HepG2 (cell line): ENCODE results near the gene MCM8. TPM values are rescaled to one million over a fixed set of nuclear protein-coding genes. Genes with fewer than 3 reads are reported as not detected.

ENCODE experiments used
- BCLAF1 ChIP-seq: fragments of 450-650 bp; IDR thresholded peaks from 2 replicates; pipeline ENCODE4 v1.6.1; 2017; ENCODE audit warnings: mild to moderate bottlenecking
- NR0B2 ChIP-seq: sonication (generic); formaldehyde crosslinking; IDR thresholded peaks from 2 replicates; pipeline ENCODE4 v1.4.0; 2020; ENCODE audit warnings: mild to moderate bottlenecking, missing genetic modification reagents
- PITX1 ChIP-seq: sonication (generic); formaldehyde crosslinking; IDR thresholded peaks from 2 replicates; pipeline ENCODE4 v1.5.1; 2020; ENCODE audit warnings: mild to moderate bottlenecking, missing genetic modification reagents
- ZHX1 ChIP-seq: sonication (generic); formaldehyde crosslinking; IDR thresholded peaks from 2 replicates; pipeline ENCODE4 v1.8.1; 2022; ENCODE audit warnings: low read depth, mild to moderate bottlenecking, missing genetic modification reagents
- polyA plus RNA-seq, 8 experiments: library from polyadenylated mRNA; depleted of rRNA in 3 of 8; stranded (reverse) in 7 of 8; unstranded in 1 of 8; fragments of >200 nt; fragmentation: Illumina TruSeq in 4 of 8; extraction: Trizol in 4 of 8; gene quantifications; 2 replicates each; pipeline versions ENCODE4 v1.2.1 to v1.2.3, GENCODE V29; 2011 to 2016; ENCODE audit warnings: low read depth in 4 of 8, missing spikeins in 1 of 8, mixed read lengths in 1 of 8; ENCODE audit not compliant: insufficient read depth in 1 of 8
- total RNA-seq, 5 experiments: library from RNA; depleted of rRNA; stranded (reverse); fragments of >200 nt; fragmentation: Illumina TruSeq; extraction: Trizol; gene quantifications; 2 replicates each; pipeline ENCODE4 v1.2.3, GENCODE V29; 2016; ENCODE audit warnings: low read depth in 1 of 5
- TF ChIP-seq, protein P1 (sequence below): sonication (generic); formaldehyde crosslinking; IDR thresholded peaks from 2 replicates; pipeline ENCODE4; 2020; ENCODE audit warnings: missing genetic modification reagents, mild to moderate bottlenecking, borderline replicate concordance

MCM8 gene
- total and polyA plus RNA-seq, 2 of the 13 experiments (the other 11 are each of a cell fraction or from before 2014, with no cell fraction given), result 11.5 to 59.3 TPM

- no peak for TF ChIP-seq BCLAF1
- no peak for TF ChIP-seq ZHX1
- no peak for TF ChIP-seq NR0B2
- TF ChIP-seq PITX1 (CRISPR knock-in tag), result no peak
- TF ChIP-seq, protein P1, sequence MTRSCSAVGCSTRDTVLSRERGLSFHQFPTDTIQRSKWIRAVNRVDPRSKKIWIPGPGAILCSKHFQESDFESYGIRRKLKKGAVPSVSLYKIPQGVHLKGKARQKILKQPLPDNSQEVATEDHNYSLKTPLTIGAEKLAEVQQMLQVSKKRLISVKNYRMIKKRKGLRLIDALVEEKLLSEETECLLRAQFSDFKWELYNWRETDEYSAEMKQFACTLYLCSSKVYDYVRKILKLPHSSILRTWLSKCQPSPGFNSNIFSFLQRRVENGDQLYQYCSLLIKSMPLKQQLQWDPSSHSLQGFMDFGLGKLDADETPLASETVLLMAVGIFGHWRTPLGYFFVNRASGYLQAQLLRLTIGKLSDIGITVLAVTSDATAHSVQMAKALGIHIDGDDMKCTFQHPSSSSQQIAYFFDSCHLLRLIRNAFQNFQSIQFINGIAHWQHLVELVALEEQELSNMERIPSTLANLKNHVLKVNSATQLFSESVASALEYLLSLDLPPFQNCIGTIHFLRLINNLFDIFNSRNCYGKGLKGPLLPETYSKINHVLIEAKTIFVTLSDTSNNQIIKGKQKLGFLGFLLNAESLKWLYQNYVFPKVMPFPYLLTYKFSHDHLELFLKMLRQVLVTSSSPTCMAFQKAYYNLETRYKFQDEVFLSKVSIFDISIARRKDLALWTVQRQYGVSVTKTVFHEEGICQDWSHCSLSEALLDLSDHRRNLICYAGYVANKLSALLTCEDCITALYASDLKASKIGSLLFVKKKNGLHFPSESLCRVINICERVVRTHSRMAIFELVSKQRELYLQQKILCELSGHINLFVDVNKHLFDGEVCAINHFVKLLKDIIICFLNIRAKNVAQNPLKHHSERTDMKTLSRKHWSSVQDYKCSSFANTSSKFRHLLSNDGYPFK (CRISPR knock-in tag), result no peak
These were observed 18.0 kb downstream of the MCM8 start (continued) for GRCh38 chr20:5968462-5968861.
